Activated naive CD4-positive, alpha-beta T cell treated with anti-CD3 and anti-CD28 coated beads for 36 hours (primary cell): ENCODE measurements around the gene MYO5B. TPM values are rescaled to one million over a fixed set of nuclear protein-coding genes. Genes with fewer than 3 reads are reported as not detected.

ENCODE experiments used
- CTCF ChIA-PET: fragments of 350-600 bp; sonication (Branson Sonifier 250); formaldehyde crosslinking; loops from one replicate; lab custom pipeline; 2021; ENCODE audit warnings: antibody characterized with exemption; lab: Charles Lee
- DNase-seq: peaks from one replicate; pipeline ENCODE4 v3.0.0-alpha.2; 2020
- H3K27ac Mint-ChIP-seq: one replicate; pipeline ENCODE4 v1.8.0; 2021; ENCODE audit warnings: mild to moderate bottlenecking, mixed read lengths
- H3K27me3 Mint-ChIP-seq: one replicate; pipeline ENCODE4 v1.8.0; 2021; ENCODE audit warnings: low read depth, mixed read lengths
- H3K36me3 Mint-ChIP-seq: one replicate; pipeline ENCODE4 v1.8.0; 2021; ENCODE audit warnings: low read depth, mixed read lengths
- H3K4me1 Mint-ChIP-seq: one replicate; pipeline ENCODE4 v1.8.0; 2021; ENCODE audit warnings: low read depth, mixed read lengths
- H3K4me3 Mint-ChIP-seq: one replicate; pipeline ENCODE4 v1.8.0; 2021; ENCODE audit warnings: mild to moderate bottlenecking, moderate library complexity, mixed read lengths
- H3K9me3 Mint-ChIP-seq: one replicate; pipeline ENCODE4 v1.8.0; 2021; ENCODE audit warnings: mixed read lengths
- intact Hi-C: fragments of 100-400 bp; cut with micrococcal nuclease; formaldehyde crosslinking; loops from one replicate; pipeline ENCODE4 v1.15.1; 2023
- total RNA-seq, 2 experiments: library from RNA; stranded (reverse); gene quantifications; one replicate each; pipeline ENCODE4 v1.2.3, GENCODE V29; 2021

The MYO5B gene
- total RNA-seq, 2 experiments from 2014 or later = 0.02 to 0.12 TPM

GRCh38 chr18:49988101-49988500 is 206.8 kb downstream of the MYO5B start:
- CTCF ChIA-PET = no interaction called here
- intact Hi-C loops = no loop called here
- peaks cover 5% of the 10 kb centered on the region for H3K4me1 Mint-ChIP-seq
- H3K27me3 Mint-ChIP-seq = no peaks in the 10 kb centered on the region
- no peak for DNase-seq
- H3K9me3 Mint-ChIP-seq = no peaks in the 10 kb centered on the region
- no peak overlapping the region for H3K27ac Mint-ChIP-seq
- H3K4me3 Mint-ChIP-seq = no peak overlapping the region
- no peaks in the 10 kb centered on the region for H3K36me3 Mint-ChIP-seq

DNA sequence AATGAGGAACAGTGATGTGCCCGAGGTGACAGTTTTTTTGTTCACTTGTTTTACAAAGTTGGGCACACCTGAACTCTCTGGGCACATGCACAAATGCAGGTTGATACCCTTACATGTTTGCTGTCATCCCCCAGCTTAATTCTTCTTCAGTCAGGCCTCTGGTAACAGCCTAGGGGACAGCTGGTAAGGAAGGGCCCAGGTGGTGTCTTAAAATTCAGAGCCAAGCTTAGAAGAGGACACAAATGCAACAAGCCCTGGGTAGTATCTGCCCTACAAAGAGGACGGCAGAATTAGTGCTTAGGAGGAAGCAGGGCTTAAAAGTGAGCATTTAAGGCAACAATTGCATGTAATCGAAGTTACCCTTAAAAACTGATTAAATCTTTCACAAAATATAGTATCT is 209.7 kb downstream of the MYO5B start:
- Mint-ChIP-seq H3K9me3 (no peaks in the 10 kb centered on the region), H3K36me3 (no peaks in the 10 kb centered on the region), H3K4me3 (no peak overlapping the region), H3K27ac (no peak overlapping the region), H3K27me3 (no peaks in the 10 kb centered on the region), H3K4me1 (peaks cover 5% of the 10 kb centered on the region)
- intact Hi-C loops = no loop called here
- CTCF ChIA-PET = no interaction called here
- DNase-seq = no peak

- Mint-ChIP-seq H3K36me3 (no peaks in the 10 kb centered on the region), H3K9me3 (no peaks in the 10 kb centered on the region), H3K4me3 (no peak overlapping the region), H3K27me3 (no peaks in the 10 kb centered on the region), H3K27ac (no peak overlapping the region), H3K4me1 (no peaks in the 10 kb centered on the region)
- CTCF ChIA-PET = interaction anchor here (0.6 kb wide), 1 partner anchor 271 kb away, joined by 3 read pairs; no protein-coding TSS in a partner anchor
- no peak for DNase-seq
- intact Hi-C loops = no loop called here
Measured at GRCh38 chr18:49980896-49981295, 214.1 kb downstream of the MYO5B start.

- Mint-ChIP-seq H3K27ac (no peak overlapping the region), H3K4me3 (no peak overlapping the region), H3K36me3 (no peaks in the 10 kb centered on the region), H3K4me1 (no peaks in the 10 kb centered on the region), H3K9me3 (no peaks in the 10 kb centered on the region), H3K27me3 (no peaks in the 10 kb centered on the region)
- DNase-seq = no peak
- intact Hi-C loops = no loop called here
- CTCF ChIA-PET = no interaction called here
Measured at GRCh38 chr18:49976795-49977560, 218.0 kb downstream of the MYO5B start.

DNA sequence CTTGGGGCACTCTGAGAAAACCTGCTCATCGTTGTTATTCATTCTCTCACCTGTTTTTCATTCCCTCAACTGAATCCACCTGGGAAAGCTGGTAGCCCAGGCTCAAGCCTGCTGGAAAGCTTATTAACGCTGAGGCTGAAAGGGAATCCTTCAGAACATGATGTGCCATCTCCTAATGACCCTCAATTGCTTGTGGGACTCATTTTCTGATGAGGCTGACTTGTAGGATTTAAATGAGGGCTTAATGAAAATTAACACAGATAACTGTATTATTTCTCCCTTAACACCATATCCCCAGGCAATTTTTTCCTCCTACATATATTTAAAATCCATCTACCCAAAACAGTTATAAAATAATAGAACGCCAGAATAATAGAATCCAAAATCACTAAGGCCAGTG is 218.9 kb downstream of the MYO5B start:
- intact Hi-C loops = no loop called here
- no peak for DNase-seq
- no peak overlapping the region for H3K27ac Mint-ChIP-seq
- H3K4me1 Mint-ChIP-seq = no peaks in the 10 kb centered on the region
- H3K4me3 Mint-ChIP-seq = no peak overlapping the region
- H3K27me3 Mint-ChIP-seq = no peaks in the 10 kb centered on the region
- H3K36me3 Mint-ChIP-seq = no peaks in the 10 kb centered on the region
- CTCF ChIA-PET = no interaction called here
- no peaks in the 10 kb centered on the region for H3K9me3 Mint-ChIP-seq

- H3K36me3 Mint-ChIP-seq = no peaks in the 10 kb centered on the region
- H3K27me3 Mint-ChIP-seq = no peaks in the 10 kb centered on the region
- intact Hi-C loops = no loop called here
- DNase-seq = no peak
- no peak overlapping the region for H3K27ac Mint-ChIP-seq
- H3K4me3 Mint-ChIP-seq = no peak overlapping the region
- H3K9me3 Mint-ChIP-seq = no peaks in the 10 kb centered on the region
- CTCF ChIA-PET = no interaction called here
- no peaks in the 10 kb centered on the region for H3K4me1 Mint-ChIP-seq
Measured at GRCh38 chr18:49974079-49974478, 220.9 kb downstream of the MYO5B start.

GRCh38 chr18:49973592-49973991 is 221.4 kb downstream of the MYO5B start:
- Mint-ChIP-seq H3K4me1 (no peaks in the 10 kb centered on the region), H3K27ac (no peak overlapping the region), H3K27me3 (no peaks in the 10 kb centered on the region), H3K36me3 (no peaks in the 10 kb centered on the region), H3K4me3 (no peak overlapping the region), H3K9me3 (no peaks in the 10 kb centered on the region)
- intact Hi-C loops = no loop called here
- CTCF ChIA-PET = no interaction called here
- no peak for DNase-seq

GRCh38 chr18:49972535-49972934 is 222.4 kb downstream of the MYO5B start:
- H3K27me3 Mint-ChIP-seq = no peaks in the 10 kb centered on the region
- H3K4me1 Mint-ChIP-seq = no peaks in the 10 kb centered on the region
- intact Hi-C loops = no loop called here

GRCh38 chr18:49971462-49971861 is 223.5 kb downstream of the MYO5B start:
- CTCF ChIA-PET = no interaction called here
- H3K36me3 Mint-ChIP-seq = no peaks in the 10 kb centered on the region
- no peak overlapping the region for H3K27ac Mint-ChIP-seq
- H3K9me3 Mint-ChIP-seq = no peaks in the 10 kb centered on the region
- intact Hi-C loops = no loop called here
- no peaks in the 10 kb centered on the region for H3K4me1 Mint-ChIP-seq
- no peak for DNase-seq
- H3K4me3 Mint-ChIP-seq = no peak overlapping the region
- no peaks in the 10 kb centered on the region for H3K27me3 Mint-ChIP-seq

More at GRCh38 chr18:49972535-49972934, 222.4 kb downstream of the MYO5B start:
- no peaks in the 10 kb centered on the region for H3K36me3 Mint-ChIP-seq
- no peak for DNase-seq
- H3K4me3 Mint-ChIP-seq = no peak overlapping the region
- CTCF ChIA-PET = no interaction called here
- no peak overlapping the region for H3K27ac Mint-ChIP-seq
- H3K9me3 Mint-ChIP-seq = no peaks in the 10 kb centered on the region

GRCh38 chr18:49970319-49970718 is 224.6 kb downstream of the MYO5B start:
- no peaks in the 10 kb centered on the region for H3K27me3 Mint-ChIP-seq
- intact Hi-C loops = no loop called here
- H3K4me1 Mint-ChIP-seq = no peaks in the 10 kb centered on the region
- H3K36me3 Mint-ChIP-seq = no peaks in the 10 kb centered on the region
- DNase-seq = no peak
- H3K4me3 Mint-ChIP-seq = no peak overlapping the region
- CTCF ChIA-PET = no interaction called here
- H3K9me3 Mint-ChIP-seq = no peaks in the 10 kb centered on the region
- H3K27ac Mint-ChIP-seq = no peak overlapping the region

DNA sequence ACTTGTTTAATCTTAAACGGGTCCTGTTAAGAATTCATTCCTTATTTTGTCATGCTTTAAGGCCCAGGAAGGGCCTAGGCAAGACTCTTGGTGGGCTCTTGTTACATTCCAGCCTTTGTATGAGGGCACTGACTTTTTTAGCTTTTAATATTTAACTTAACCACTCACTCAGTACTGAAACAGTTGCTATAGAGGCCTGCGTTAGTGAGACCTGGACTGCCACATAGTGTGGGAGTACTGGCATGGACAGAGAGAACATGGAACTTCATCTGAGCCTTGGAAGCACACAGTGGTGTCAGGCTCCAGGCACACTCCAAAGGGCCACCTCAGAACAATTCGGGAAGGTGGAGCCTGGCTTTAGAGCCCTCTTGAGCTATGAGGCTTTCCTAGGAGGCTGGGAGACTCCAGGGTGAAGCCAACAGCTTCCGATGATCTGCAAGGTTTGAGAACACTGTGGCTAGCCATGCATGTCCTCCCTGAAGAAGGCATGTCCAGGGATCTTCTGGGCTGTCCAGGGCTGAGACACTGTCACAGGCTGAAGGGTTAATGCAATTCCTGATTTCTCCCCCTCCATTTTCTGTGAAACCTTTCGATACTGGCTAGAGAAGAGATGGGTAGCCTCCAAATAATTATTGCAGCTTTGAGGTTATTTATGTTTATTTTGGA is 226.2 kb downstream of the MYO5B start:
- no peaks in the 10 kb centered on the region for H3K27me3 Mint-ChIP-seq
- CTCF ChIA-PET = no interaction called here
- intact Hi-C loops = no loop called here
- H3K9me3 Mint-ChIP-seq = no peaks in the 10 kb centered on the region
- H3K4me1 Mint-ChIP-seq = no peaks in the 10 kb centered on the region
- DNase-seq = no peak
- H3K4me3 Mint-ChIP-seq = no peak overlapping the region
- no peaks in the 10 kb centered on the region for H3K36me3 Mint-ChIP-seq
- H3K27ac Mint-ChIP-seq = no peak overlapping the region

- CTCF ChIA-PET = no interaction called here
- intact Hi-C loops = no loop called here
Measured at GRCh38 chr18:49967636-49968313, 227.2 kb downstream of the MYO5B start.

More at GRCh38 chr18:49967636-49968313, 227.2 kb downstream of the MYO5B start:
- Mint-ChIP-seq H3K9me3 (no peaks in the 10 kb centered on the region), H3K4me3 (no peak overlapping the region), H3K27ac (no peak overlapping the region), H3K4me1 (no peaks in the 10 kb centered on the region), H3K36me3 (no peaks in the 10 kb centered on the region), H3K27me3 (no peaks in the 10 kb centered on the region)
- no peak for DNase-seq
